A673 (cell line): ENCODE results near the gene AMH. TPM values are rescaled to one million over a fixed set of nuclear protein-coding genes. Genes with fewer than 3 reads are reported as not detected.

Source experiments
- BruUV-seq: library from RNA; stranded (reverse); fragments of 400-500 nt; replicated peaks from 2 replicates; lab custom pipeline; 2021; lab: Mats Ljungman, UMichigan
- CTCF ChIA-PET: fragments of 300-600 bp; sonication (Branson Sonifier 250); formaldehyde crosslinking; loops from one replicate; lab custom pipeline; 2022; ENCODE audit warnings: antibody characterized with exemption; lab: Charles Lee
- POLR2A ChIA-PET: fragments of 300-600 bp; sonication (Branson Sonifier 250); formaldehyde crosslinking; loops from one replicate; lab custom pipeline; 2022; ENCODE audit warnings: antibody characterized with exemption; ENCODE audit not compliant: low non-redundant PET; lab: Charles Lee
- DNase-seq: peaks from one replicate; pipeline ENCODE4 v3.0.0-alpha.2; 2015; ENCODE audit warnings: low spot score
- H3K27ac ChIP-seq: fragments of 200-600 bp; sonication (generic); 2 replicates; pipeline ENCODE4 v1.5.1; 2016; ENCODE audit warnings: mixed run types, low read depth, mild to moderate bottlenecking, mixed read lengths, antibody characterized with exemption, low read length; ENCODE audit not compliant: poor library complexity, severe bottlenecking
- H3K27me3 ChIP-seq: fragments of 200-600 bp; sonication (generic); replicated peaks from 2 replicates; pipeline ENCODE4 v1.6.1; 2017; ENCODE audit warnings: mixed run types, low read depth, mild to moderate bottlenecking, mixed read lengths, antibody characterized with exemption, low read length; ENCODE audit not compliant: insufficient read depth, poor library complexity
- H3K36me3 ChIP-seq: fragments of 200-600 bp; sonication (generic); 2 replicates; pipeline ENCODE4 v1.6.1; 2016; ENCODE audit warnings: mixed run types, mild to moderate bottlenecking, mixed read lengths, antibody characterized with exemption, low read length; ENCODE audit not compliant: insufficient read depth, poor library complexity, severe bottlenecking
- H3K4me1 ChIP-seq: fragments of 200-600 bp; sonication (generic); 2 replicates; pipeline ENCODE4 v1.6.1; 2017; ENCODE audit warnings: mixed run types, mild to moderate bottlenecking, mixed read lengths, antibody characterized with exemption, low read length; ENCODE audit not compliant: insufficient read depth, poor library complexity, severe bottlenecking
- H3K4me3 ChIP-seq: fragments of 200-600 bp; sonication (generic); 2 replicates; pipeline ENCODE4 v1.5.1; 2016; ENCODE audit warnings: low read depth, mixed run types, mild to moderate bottlenecking, mixed read lengths, low read length; ENCODE audit not compliant: poor library complexity, severe bottlenecking
- H3K9me3 ChIP-seq: fragments of 200-600 bp; sonication (generic); 2 replicates; pipeline ENCODE4 v1.6.1; 2016; ENCODE audit warnings: mixed run types, low read depth, mild to moderate bottlenecking, mixed read lengths, antibody characterized with exemption, low read length; ENCODE audit not compliant: poor library complexity, severe bottlenecking
- CTCF ChIP-seq: fragments of 300-800, 200-600 bp; sonication (generic); conservative IDR thresholded peaks from 2 replicates; pipeline ENCODE4 v1.5.1; 2017; ENCODE audit warnings: low read depth, mild to moderate bottlenecking, antibody characterized with exemption, low read length, moderate library complexity, mixed read lengths
- EZH2 ChIP-seq: fragments of 200-600 bp; sonication (generic); IDR thresholded peaks from 2 replicates; pipeline ENCODE4 v1.6.1; 2017; ENCODE audit warnings: borderline replicate concordance, low read depth, mild to moderate bottlenecking, mixed read lengths, antibody characterized with exemption, low read length; ENCODE audit not compliant: poor library complexity, severe bottlenecking
- intact Hi-C: fragments of 100-400 bp; cut with micrococcal nuclease; formaldehyde crosslinking; loops from one replicate; pipeline ENCODE4 v1.10.0; 2022; ENCODE audit not compliant: unreplicated experiment
- total RNA-seq: library from RNA; stranded (reverse); gene quantifications from 2 replicates; pipeline ENCODE4 v1.2.3, GENCODE V29; 2021

AMH gene
- total RNA-seq, 1 experiment from 2014 or later: 16.3 TPM

GRCh38 chr19:2274931-2275535 lies 25.9 kb downstream of the AMH start:
- peaks cover 44% of the 10 kb centered on the region for H3K36me3 ChIP-seq
- no peak overlapping the region for H3K27ac ChIP-seq
- CTCF ChIA-PET: interaction anchor here (0.5 to 1.2 kb wide), 2 partner anchors 117 to 173 kb away, joined by 4 to 5 read pairs; no protein-coding TSS in a partner anchor
- no TSS peak for BruUV-seq
- intact Hi-C loops: loop anchor here (1.0 to 5.0 kb wide), 2 partner anchors 116 to 118 kb away; no protein-coding TSS in a partner anchor
- peak; percentile 89 for DNase-seq
- no peak overlapping the region for H3K4me3 ChIP-seq
- H3K4me1 ChIP-seq: peaks cover 21% of the 10 kb centered on the region
- POLR2A ChIA-PET: interaction anchor here (0.6 kb wide), 1 partner anchor 25 kb away, joined by 3 read pairs; no protein-coding TSS in a partner anchor
- TF ChIP-seq EZH2: no peak
- TF ChIP-seq CTCF: peak; percentile 74
- no peaks in the 10 kb centered on the region for H3K9me3 ChIP-seq
- no peaks in the 10 kb centered on the region for H3K27me3 ChIP-seq

- intact Hi-C loops: loop anchor here (1.0 kb wide), 1 partner anchor 115 kb away; no protein-coding TSS in a partner anchor
- ChIA-PET POLR2A (no interaction called here), CTCF (interaction anchor here (1.2 kb wide), 1 partner anchor 116 kb away, joined by 5 read pairs; no protein-coding TSS in a partner anchor)
These were observed 26.7 kb downstream of the AMH start for GRCh38 chr19:2275588-2276428.

More at GRCh38 chr19:2275588-2276428, 26.7 kb downstream of the AMH start:
- H3K4me3 ChIP-seq: no peak overlapping the region
- H3K4me1 ChIP-seq: peaks cover 21% of the 10 kb centered on the region
- BruUV-seq: no TSS peak
- H3K27me3 ChIP-seq: no peaks in the 10 kb centered on the region
- TF ChIP-seq CTCF (no peak), EZH2 (no peak)
- H3K9me3 ChIP-seq: no peaks in the 10 kb centered on the region
- H3K27ac ChIP-seq: no peak overlapping the region
- H3K36me3 ChIP-seq: peaks cover 44% of the 10 kb centered on the region
- DNase-seq: no peak
